Heart left ventricle (tissue), 16 donors: Measurements from ENCODE around the gene KRT85. TPM values are rescaled to one million over a fixed set of nuclear protein-coding genes. Genes with fewer than 3 reads are reported as not detected.

Experiments used
- ATAC-seq, 4 donors: fragments of 200-7000 bp; cut with Tn5 transposase; one replicate each; pipeline ENCODE4 v1.9.1; 2020 to 2022; ENCODE audit warnings: moderate library complexity in 4 of 4, mild to moderate bottlenecking in 3 of 4, moderate number of reproducible peaks in 1 of 4
- DNase-seq, 5 donors: peaks; one replicate each; pipeline ENCODE4 v3.0.0-alpha.2; 2020
- H3K27ac ChIP-seq, 12 donors: fragments of 200-600 bp; sonication (generic) in 4 of 12; one replicate each; pipeline versions ENCODE4 v1.5.0 to v1.8.0; 2016 to 2022; ENCODE audit warnings: mild to moderate bottlenecking in 2 of 12
- H3K27me3 ChIP-seq, 9 donors: fragments of 200-600 bp; sonication (generic) in 2 of 9; one replicate each; pipeline versions ENCODE4 v1.5.1 to v1.8.0; 2016 to 2022; ENCODE audit warnings: mild to moderate bottlenecking in 3 of 9
- H3K36me3 ChIP-seq, 9 donors: fragments of 200-600 bp; sonication (generic) in 2 of 9; one replicate each; pipeline versions ENCODE4 v1.5.0 to v1.8.0; 2018 to 2022; ENCODE audit warnings: mild to moderate bottlenecking in 2 of 9
- H3K4me1 ChIP-seq, 12 donors: fragments of 200-600 bp; sonication (generic) in 4 of 12; one replicate each; pipeline versions ENCODE4 v1.5.0 to v1.8.0; 2016 to 2022; ENCODE audit warnings: mild to moderate bottlenecking in 3 of 12
- H3K4me3 ChIP-seq, 12 donors: fragments of 200-600 bp; sonication (generic) in 4 of 12; one replicate each; pipeline versions ENCODE4 v1.5.0 to v1.8.0; 2017 to 2022; ENCODE audit warnings: mild to moderate bottlenecking in 9 of 12, moderate library complexity in 4 of 12
- H3K9me3 ChIP-seq, 12 donors: fragments of 200-600 bp; sonication (generic) in 4 of 12; one replicate each; pipeline versions ENCODE4 v1.5.0 to v1.8.0; 2016 to 2022; ENCODE audit warnings: mild to moderate bottlenecking in 1 of 12
- CTCF ChIP-seq, 12 donors: fragments of 200-600 bp; sonication (generic) in 4 of 12; IDR thresholded peaks; one replicate each; pipeline versions ENCODE4 v1.5.0 to v1.8.0; 2018 to 2022; ENCODE audit warnings: antibody characterized with exemption in 12 of 12, mild to moderate bottlenecking in 5 of 12
- POLR2A ChIP-seq, 2 donors: fragments of 450-650 bp; IDR thresholded peaks; one replicate each; pipeline ENCODE4 v1.6.1; 2017; ENCODE audit warnings: antibody characterized with exemption in 2 of 2, mild to moderate bottlenecking in 2 of 2, moderate library complexity in 2 of 2
- WGBS, 4 donors: extraction: QIAGEN DNeasy Blood & Tissue Kit in 2 of 4; methylation state at CpG; one replicate each; pipeline versions ENCODE4 v1.1.5 to v1.1.7; 2013 to 2018; 5-methylcytosine and 5-hydroxymethylcytosine counted together
- intact Hi-C, 10 donors: fragments of 100-400 bp; cut with DNase I; formaldehyde crosslinking; loops; one replicate each; pipeline versions ENCODE4 v1.11.1 to v1.14.2; 2022
- polyA plus RNA-seq, 2 donors: library from polyadenylated mRNA; stranded (reverse); fragments of 200-250 nt; gene quantifications; one replicate each; pipeline ENCODE4 v1.2.3, GENCODE V29; 2013
- total RNA-seq, 9 donors: library from RNA; depleted of rRNA in 2 of 9; stranded (reverse); fragments of >200 nt in 2 of 9; fragmentation: NEBNext Ultra II Directional in 3 of 9; extraction: Animal tissue kit (Norgen Biotek cat#: 25700) in 3 of 9; gene quantifications; one replicate each; pipeline versions ENCODE4 v1.1.0 to v1.2.4, GENCODE V29; 2016 to 2023
- donor health status: ischemic (EF 13 %, LVEDD 7.1; RV severe dilation, severe dysfunction).
- donor health status: healthy with polysubstance abuse.
- donor health status: DM: no; HTN: yes; CAD: no.
- donor health status: DM: no; HTN: no; CAD: no.
- donor health status: ischemic (EF 25% LVEDD 6.9; RV normal size, moderate dysfunction).
- donor health status: ischemic (EF 25% LVEDD 5.7; RV mildly dilated, moderate dysfunction).
- donor health status: healthy.
- donor health status: DM: yes; HTN: yes; CAD: no.
- donor health status: ischemic (EF 35%, LVEDD 5.7; RV mildly dilated, moderate dysfunction).
- donor health status: nonischemic (EF 11% LVEDD 7.7; RV severe dilation, severe dysfunction).
- donor health status: DM: yes; HTN: yes; CAD: no.
- donor health status: PGD.
- donor health status: ischemic (EF 29% LVEDD 5.4; RV normal size, mild dysfunction).
- donor health status: nonischemic (EF 23%, LVEDD 6.1; RV moderate dilation, normal function).

The KRT85 gene
- total and polyA plus RNA-seq, 11 donors, result not detected

GRCh38 chr12:52390739-52391617 lies 23.7 kb upstream of the KRT85 start:
- Histone ChIP-seq H3K4me1 (peaks cover 0 to 14% (median 0%) of the 10 kb centered on the region in 12 donors), H3K27me3 (peaks cover 0 to 3% (median 0%) of the 10 kb centered on the region in 9 donors), H3K27ac (no peak overlapping the region), H3K36me3 (no peaks in the 10 kb centered on the region), H3K9me3 (no peaks in the 10 kb centered on the region), H3K4me3 (no peak overlapping the region)
- no peak for DNase-seq
- intact Hi-C loops, result loop anchor here in 2 of 10 donors (5.0 kb wide), 1 partner anchor 116 kb away; no protein-coding TSS in a partner anchor
- 59 to 67% (median 64%) methylated on average over 9 to 11 of the region's 11 CpGs for WGBS, 4 donors
- TF ChIP-seq POLR2A (IDR thresholded peaks at IDR 0.05), result no peak
- peak in 11 of 12 donors; percentile 22 to 45 (median 36) for TF ChIP-seq CTCF (IDR thresholded peaks at IDR 0.05)
- peak in 3 of 4 donors; percentile 5 to 30 (median 8) for ATAC-seq

GRCh38 chr12:52389313-52390207 lies 22.3 kb upstream of the KRT85 start:
- H3K4me1 ChIP-seq, result peaks cover 0 to 14% (median 0%) of the 10 kb centered on the region in 12 donors
- no peak overlapping the region for H3K27ac ChIP-seq
- TF ChIP-seq CTCF (IDR thresholded peaks at IDR 0.05), result no peak
- no peak for TF ChIP-seq POLR2A (IDR thresholded peaks at IDR 0.05)
- no peak for DNase-seq
- WGBS, 4 donors, result 45 to 61% (median 51%) methylated on average over 9 of the region's 9 CpGs
- no peak overlapping the region for H3K4me3 ChIP-seq
- peak in 1 of 4 donors; percentile 20 for ATAC-seq
- intact Hi-C loops, result loop anchor here in 3 of 10 donors (5.0 to 10.0 kb wide), 2 partner anchors 115 to 118 kb away; no protein-coding TSS in a partner anchor
- no peaks in the 10 kb centered on the region for H3K36me3 ChIP-seq
- H3K9me3 ChIP-seq, result no peaks in the 10 kb centered on the region
- no peaks in the 10 kb centered on the region for H3K27me3 ChIP-seq

GRCh38 chr12:52387859-52388258 lies 20.6 kb upstream of the KRT85 start:
- Histone ChIP-seq H3K9me3 (no peaks in the 10 kb centered on the region), H3K36me3 (no peaks in the 10 kb centered on the region), H3K4me1 (peaks cover 0 to 14% (median 0%) of the 10 kb centered on the region in 12 donors), H3K4me3 (no peak overlapping the region), H3K27me3 (no peaks in the 10 kb centered on the region), H3K27ac (no peak overlapping the region)
- no peak for ATAC-seq
- TF ChIP-seq POLR2A (IDR thresholded peaks at IDR 0.05) (no peak), CTCF (IDR thresholded peaks at IDR 0.05) (no peak)
- DNase-seq, result no peak
- 85 to 91% (median 88%) methylated on average over 2 of the region's 2 CpGs for WGBS, 4 donors
- intact Hi-C loops, result loop anchor here in 1 of 10 donors (10.0 kb wide), 1 partner anchor 117 kb away; no protein-coding TSS in a partner anchor
